Measurements from ENCODE around the gene CREB3L1. TPM values are rescaled to one million over a fixed set of nuclear protein-coding genes. Genes with fewer than 3 reads are reported as not detected.

CREB3L1 gene
- total and polyA plus RNA-seq, 4 donors: 6.9 to 18.4 (median 9.5) TPM

DNA sequence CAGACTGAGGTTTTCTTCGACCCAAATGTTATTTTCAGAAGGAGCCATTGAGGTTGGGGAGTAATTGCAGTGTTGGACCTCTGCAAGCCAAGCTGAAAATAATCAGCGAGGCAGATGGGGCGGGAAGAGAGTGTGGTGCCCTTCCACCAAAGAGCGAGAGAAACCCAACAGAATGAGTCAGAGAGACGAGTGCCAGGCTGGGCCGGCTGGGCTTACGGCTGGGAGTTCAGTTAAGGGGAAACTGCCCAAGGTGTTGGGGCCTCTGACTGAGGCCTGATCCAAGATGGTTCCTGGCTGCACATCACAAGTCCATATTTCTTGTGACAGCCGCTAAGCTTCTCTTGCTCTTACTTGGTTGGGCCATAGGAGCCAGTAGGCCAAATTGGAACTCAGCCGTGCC is 30.4 kb upstream of the CREB3L1 start:
- Histone ChIP-seq H3K36me3 (ENCODE audit: control insufficient read depth in 1 of 2, insufficient read depth in 2 of 2, low read length in 1 of 2) (no peaks in the 10 kb centered on the region), H3K9me3 (ENCODE audit: control insufficient read depth, low read length) (no peaks in the 10 kb centered on the region), H3K4me1 (ENCODE audit: control insufficient read depth in 1 of 2, insufficient read depth in 2 of 2, low read length in 2 of 2) (no peaks in the 10 kb centered on the region), H3K4me3 (ENCODE audit: low read length in 2 of 2) (no peak overlapping the region), H3K27ac (ENCODE audit: low read depth in 1 of 2, low read length in 2 of 2) (no peak overlapping the region), H3K27me3 (ENCODE audit: control insufficient read depth in 1 of 2, insufficient read depth in 2 of 2, low read length in 1 of 2) (no peaks in the 10 kb centered on the region)
- DNase-seq (no peak), ATAC-seq (ENCODE audit: low FRiP score) (no peak)
- WGBS, 2 donors: 60 to 69% methylated on average over 9 of the region's 9 CpGs
- intact Hi-C loops (cut with DNase I): no loop called here

GRCh38 chr11:46247659-46248058 is 29.8 kb upstream of the CREB3L1 start:
- Histone ChIP-seq H3K36me3 (ENCODE audit: control insufficient read depth in 1 of 2, insufficient read depth in 2 of 2, low read length in 1 of 2) (no peaks in the 10 kb centered on the region), H3K9me3 (ENCODE audit: control insufficient read depth, low read length) (no peaks in the 10 kb centered on the region), H3K27ac (ENCODE audit: low read depth in 1 of 2, low read length in 2 of 2) (no peak overlapping the region), H3K4me1 (ENCODE audit: control insufficient read depth in 1 of 2, insufficient read depth in 2 of 2, low read length in 2 of 2) (no peaks in the 10 kb centered on the region), H3K4me3 (ENCODE audit: low read length in 2 of 2) (no peak overlapping the region), H3K27me3 (ENCODE audit: control insufficient read depth in 1 of 2, insufficient read depth in 2 of 2, low read length in 1 of 2) (no peaks in the 10 kb centered on the region)
- DNase-seq: no peak
- 91 to 92% methylated on average over 4 of the region's 4 CpGs for WGBS, 2 donors
- no peak for ATAC-seq (ENCODE audit: low FRiP score)
- intact Hi-C loops (cut with DNase I): no loop called here

- H3K27ac ChIP-seq (ENCODE audit: low read depth in 1 of 2, low read length in 2 of 2): no peak overlapping the region
- intact Hi-C loops (cut with DNase I): no loop called here
- H3K9me3 ChIP-seq (ENCODE audit: control insufficient read depth, low read length): no peaks in the 10 kb centered on the region
- DNase-seq: no peak
- WGBS, 2 donors: 84 to 86% methylated on average over 19 of the region's 19 CpGs
- H3K4me3 ChIP-seq (ENCODE audit: low read length in 2 of 2): no peak overlapping the region
- no peaks in the 10 kb centered on the region for H3K36me3 ChIP-seq (ENCODE audit: control insufficient read depth in 1 of 2, insufficient read depth in 2 of 2, low read length in 1 of 2)
- ATAC-seq (ENCODE audit: low FRiP score): no peak
- no peaks in the 10 kb centered on the region for H3K27me3 ChIP-seq (ENCODE audit: control insufficient read depth in 1 of 2, insufficient read depth in 2 of 2, low read length in 1 of 2)
- H3K4me1 ChIP-seq (ENCODE audit: control insufficient read depth in 1 of 2, insufficient read depth in 2 of 2, low read length in 2 of 2): no peaks in the 10 kb centered on the region
These were observed 29.0 kb upstream of the CREB3L1 start for GRCh38 chr11:46248289-46249102.

DNA sequence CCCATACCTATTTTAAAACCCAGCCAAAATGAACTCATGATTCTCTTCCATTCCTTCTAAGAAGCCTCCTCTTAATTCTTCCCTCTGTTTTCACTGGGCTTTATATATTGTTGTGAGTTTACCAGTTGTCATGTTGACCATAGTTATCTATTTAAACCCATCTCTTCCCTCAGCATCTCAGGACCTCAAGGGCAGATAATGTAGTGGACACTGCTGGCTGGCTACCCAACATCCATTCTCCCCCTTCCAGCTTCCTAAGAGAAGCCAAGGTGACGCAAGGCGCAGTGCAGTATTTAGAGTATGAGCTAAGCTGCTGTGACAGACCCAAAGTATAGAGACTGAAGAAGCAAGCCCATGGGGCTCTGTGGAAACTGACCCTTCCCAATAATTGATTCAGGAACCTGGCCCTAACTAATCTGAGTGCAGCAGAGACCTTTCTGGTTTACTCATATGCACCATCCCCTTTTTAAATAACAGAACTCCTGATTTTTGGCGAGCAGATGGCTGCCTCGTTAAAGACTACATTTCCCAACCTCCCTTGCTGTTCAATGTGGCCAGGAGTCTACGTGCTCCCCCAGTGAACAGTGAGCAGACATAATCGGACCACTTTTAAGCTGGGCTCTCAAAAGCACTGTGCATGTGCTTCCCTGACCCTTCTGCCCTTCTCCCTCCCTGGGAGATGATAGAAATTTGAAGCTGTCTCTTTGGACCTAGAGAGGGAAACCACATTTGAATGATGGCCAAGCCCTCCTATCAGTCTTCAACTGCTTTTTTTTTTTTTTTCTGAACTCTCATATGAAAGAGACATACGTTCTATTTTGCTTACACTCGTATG is 28.1 kb upstream of the CREB3L1 start:
- Histone ChIP-seq H3K36me3 (ENCODE audit: control insufficient read depth in 1 of 2, insufficient read depth in 2 of 2, low read length in 1 of 2) (no peaks in the 10 kb centered on the region), H3K27ac (ENCODE audit: low read depth in 1 of 2, low read length in 2 of 2) (no peak overlapping the region), H3K4me1 (ENCODE audit: control insufficient read depth in 1 of 2, insufficient read depth in 2 of 2, low read length in 2 of 2) (no peaks in the 10 kb centered on the region), H3K9me3 (ENCODE audit: control insufficient read depth, low read length) (no peaks in the 10 kb centered on the region), H3K27me3 (ENCODE audit: control insufficient read depth in 1 of 2, insufficient read depth in 2 of 2, low read length in 1 of 2) (no peaks in the 10 kb centered on the region), H3K4me3 (ENCODE audit: low read length in 2 of 2) (no peak overlapping the region)
- intact Hi-C loops (cut with DNase I): no loop called here
- 62 to 65% methylated on average over 8 of the region's 8 CpGs for whole genome bisulfite sequencing, 2 donors
- no peak for DNase-seq
- ATAC-seq (ENCODE audit: low FRiP score): no peak

DNA sequence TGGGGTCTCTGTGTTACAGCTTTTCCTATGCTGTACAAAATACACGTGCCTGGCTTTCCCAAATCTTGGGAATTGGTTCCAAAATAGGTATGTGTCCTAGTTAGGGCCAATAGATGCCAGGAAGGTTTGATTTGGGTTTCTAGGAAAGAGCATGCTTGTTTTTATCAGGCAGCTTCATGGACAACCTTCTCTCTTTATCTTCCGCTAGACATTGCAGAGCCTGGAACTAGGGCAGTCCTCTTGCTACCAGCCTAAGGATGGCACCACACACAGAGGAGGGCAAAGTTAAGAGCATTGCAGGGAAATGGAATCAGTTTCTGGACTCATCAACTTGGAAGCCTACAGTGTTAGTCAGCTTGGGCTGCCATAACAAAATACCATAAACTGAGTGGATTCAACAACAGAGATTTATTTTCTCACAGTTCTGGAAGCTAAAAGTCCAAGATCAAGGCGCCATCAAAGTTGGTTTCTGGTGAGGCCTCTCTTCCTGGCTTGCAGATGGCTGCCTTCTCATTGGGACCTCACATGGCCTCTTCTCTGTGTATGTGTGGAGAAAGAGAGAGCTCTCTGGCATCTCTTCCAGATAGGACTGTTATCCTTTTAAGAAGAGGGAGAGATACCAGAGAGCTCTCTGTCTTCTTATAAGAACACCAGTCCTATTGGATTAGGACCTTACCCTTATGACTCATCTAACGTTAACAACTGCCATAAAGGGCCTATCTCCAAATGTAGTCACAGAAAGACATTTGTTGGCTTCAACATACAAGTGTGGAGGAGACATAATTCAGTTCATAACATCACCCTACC is 27.3 kb upstream of the CREB3L1 start:
- DNase-seq: no peak
- 90 to 94% methylated on average over 4 of the region's 4 CpGs for WGBS, 2 donors
- H3K9me3 ChIP-seq (ENCODE audit: control insufficient read depth, low read length): no peaks in the 10 kb centered on the region
- no peaks in the 10 kb centered on the region for H3K36me3 ChIP-seq (ENCODE audit: control insufficient read depth in 1 of 2, insufficient read depth in 2 of 2, low read length in 1 of 2)
- H3K4me3 ChIP-seq (ENCODE audit: low read length in 2 of 2): no peak overlapping the region
- H3K4me1 ChIP-seq (ENCODE audit: control insufficient read depth in 1 of 2, insufficient read depth in 2 of 2, low read length in 2 of 2): no peaks in the 10 kb centered on the region
- intact Hi-C loops (cut with DNase I): no loop called here
- H3K27me3 ChIP-seq (ENCODE audit: control insufficient read depth in 1 of 2, insufficient read depth in 2 of 2, low read length in 1 of 2): no peaks in the 10 kb centered on the region
- no peak for ATAC-seq (ENCODE audit: low FRiP score)
- H3K27ac ChIP-seq (ENCODE audit: low read depth in 1 of 2, low read length in 2 of 2): no peak overlapping the region

DNA sequence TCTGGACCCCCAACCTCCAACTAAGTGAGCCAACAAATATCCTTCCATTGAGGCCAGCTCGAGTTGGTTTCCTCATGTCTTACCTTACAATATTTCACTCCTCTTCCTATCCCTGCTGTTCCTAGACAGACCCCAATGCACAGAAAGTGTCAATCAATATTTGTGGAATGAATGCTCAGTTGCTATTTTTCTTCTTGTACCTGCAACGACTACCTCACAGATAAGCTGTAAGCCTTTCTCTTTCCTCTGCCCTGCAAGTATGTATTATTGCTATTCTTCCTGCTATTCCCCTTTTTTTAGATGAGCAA is 26.8 kb upstream of the CREB3L1 start:
- Histone ChIP-seq H3K36me3 (ENCODE audit: control insufficient read depth in 1 of 2, insufficient read depth in 2 of 2, low read length in 1 of 2) (no peaks in the 10 kb centered on the region), H3K27ac (ENCODE audit: low read depth in 1 of 2, low read length in 2 of 2) (no peak overlapping the region), H3K4me1 (ENCODE audit: control insufficient read depth in 1 of 2, insufficient read depth in 2 of 2, low read length in 2 of 2) (no peaks in the 10 kb centered on the region), H3K4me3 (ENCODE audit: low read length in 2 of 2) (no peak overlapping the region), H3K27me3 (ENCODE audit: control insufficient read depth in 1 of 2, insufficient read depth in 2 of 2, low read length in 1 of 2) (no peaks in the 10 kb centered on the region), H3K9me3 (ENCODE audit: control insufficient read depth, low read length) (no peaks in the 10 kb centered on the region)
- DNase-seq (no peak), ATAC-seq (ENCODE audit: low FRiP score) (no peak)
- WGBS, 2 donors: 91 to 98% methylated on average over 2 of the region's 2 CpGs
- intact Hi-C loops (cut with DNase I): no loop called here

GRCh38 chr11:46251954-46252353 is 25.5 kb upstream of the CREB3L1 start:
- Histone ChIP-seq H3K27ac (ENCODE audit: low read depth in 1 of 2, low read length in 2 of 2) (no peak overlapping the region), H3K9me3 (ENCODE audit: control insufficient read depth, low read length) (no peaks in the 10 kb centered on the region), H3K4me1 (ENCODE audit: control insufficient read depth in 1 of 2, insufficient read depth in 2 of 2, low read length in 2 of 2) (no peaks in the 10 kb centered on the region), H3K36me3 (ENCODE audit: control insufficient read depth in 1 of 2, insufficient read depth in 2 of 2, low read length in 1 of 2) (no peaks in the 10 kb centered on the region), H3K27me3 (ENCODE audit: control insufficient read depth in 1 of 2, insufficient read depth in 2 of 2, low read length in 1 of 2) (no peaks in the 10 kb centered on the region), H3K4me3 (ENCODE audit: low read length in 2 of 2) (no peak overlapping the region)
- ATAC-seq (ENCODE audit: low FRiP score) (no peak), DNase-seq (no peak)
- WGBS, 2 donors: 89 to 90% methylated on average over 6 of the region's 6 CpGs
- intact Hi-C loops (cut with DNase I): no loop called here

DNA sequence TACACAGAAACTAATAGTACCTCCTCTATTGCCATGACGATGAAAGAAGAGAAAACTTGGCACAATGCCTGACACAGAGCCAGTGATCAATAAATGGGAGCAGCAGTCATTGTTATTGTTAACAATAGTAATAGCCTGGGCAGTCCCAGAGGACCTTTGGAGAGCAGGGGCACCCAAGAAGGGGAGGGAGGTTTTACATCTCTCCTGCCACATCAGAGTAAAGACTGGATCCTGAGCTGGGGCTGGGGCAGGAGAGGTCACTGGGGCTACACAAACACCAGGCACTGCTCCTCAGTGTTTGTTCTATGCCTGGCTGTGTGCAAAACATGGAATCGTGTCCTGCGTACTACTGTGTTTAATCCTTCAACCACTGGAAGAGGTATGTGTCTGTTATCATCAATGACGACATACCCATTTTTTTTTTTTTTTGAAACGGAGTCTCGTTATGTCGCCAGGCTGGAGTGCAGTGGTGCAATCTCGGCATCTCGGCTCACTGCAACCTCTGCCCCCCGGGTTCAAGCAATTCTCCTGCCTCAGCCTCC is 25.0 kb upstream of the CREB3L1 start:
- WGBS, 2 donors: 69 to 72% methylated on average over 8 to 10 of the region's 10 CpGs
- H3K4me1 ChIP-seq (ENCODE audit: control insufficient read depth in 1 of 2, insufficient read depth in 2 of 2, low read length in 2 of 2): no peaks in the 10 kb centered on the region
- no peaks in the 10 kb centered on the region for H3K27me3 ChIP-seq (ENCODE audit: control insufficient read depth in 1 of 2, insufficient read depth in 2 of 2, low read length in 1 of 2)
- no peak overlapping the region for H3K4me3 ChIP-seq (ENCODE audit: low read length in 2 of 2)
- DNase-seq: no peak
- H3K27ac ChIP-seq (ENCODE audit: low read depth in 1 of 2, low read length in 2 of 2): no peak overlapping the region
- H3K9me3 ChIP-seq (ENCODE audit: control insufficient read depth, low read length): no peaks in the 10 kb centered on the region
- ATAC-seq (ENCODE audit: low FRiP score): no peak
- intact Hi-C loops (cut with DNase I): no loop called here
- H3K36me3 ChIP-seq (ENCODE audit: control insufficient read depth in 1 of 2, insufficient read depth in 2 of 2, low read length in 1 of 2): no peaks in the 10 kb centered on the region

All from aorta (tissue), 5 donors.